Hematopoietic multipotent progenitor cell treated with erythropoietin and hydrocortisone succinate and interleukin-3 and kit ligand, for 4 days (in vitro differentiated cells): ENCODE data around the gene CYB561D2.
"Not testable (repeated sequence)": the region's sequence is repeated elsewhere in the genome, so short reads cannot be mapped to it uniquely, and the experiment has no call there.

ENCODE experiments used
- DNase-seq: peaks from one replicate; pipeline ENCODE4 v3.0.0-alpha.2; 2015

Gene CYB561D2

GRCh38 chr3:50350527-50351322 is at the start of gene CYB561D2, which contains the start of gene NPRL2:
Gene CYB561D2 (plus strand): TSS chr3:50350862. CDS start chr3:50351434, 572 bp downstream.
Gene NPRL2 (minus strand): TSS chr3:50350775. CDS start chr3:50350652, 123 bp downstream.
- DNase-seq = peak; percentile 98

- DNase-seq = no peak
Observed at GRCh38 chr3:50302095-50303012, 48.3 kb upstream of the CYB561D2 start.

GRCh38 chr3:50303013-50303815 is 47.4 kb upstream of the CYB561D2 start, which contains the start of gene HYAL1:
Gene HYAL1 (minus strand): TSS chr3:50303574. CDS start chr3:50302956, 618 bp downstream.
- peak; percentile 63 for DNase-seq

DNA sequence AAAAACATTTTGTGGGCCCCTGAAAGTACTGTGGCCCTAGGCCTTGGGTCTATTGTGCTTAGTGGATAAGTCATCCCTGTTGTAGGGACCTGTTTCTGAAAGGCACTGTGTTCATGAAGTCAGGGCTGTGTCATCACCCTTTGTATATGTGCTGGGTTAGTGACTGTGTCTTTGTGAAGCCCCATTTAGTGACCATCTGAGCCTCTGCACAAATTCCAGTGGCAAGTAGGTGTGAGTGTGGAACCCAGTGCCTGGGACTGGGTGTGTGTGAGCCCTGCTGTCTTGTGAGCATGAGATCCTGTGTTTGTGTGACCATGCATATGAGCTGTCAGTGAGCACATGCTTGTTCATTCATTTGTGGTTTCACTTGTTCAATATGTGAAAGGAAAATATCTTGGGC is 46.1 kb upstream of the CYB561D2 start:
- no peak for DNase-seq

DNA sequence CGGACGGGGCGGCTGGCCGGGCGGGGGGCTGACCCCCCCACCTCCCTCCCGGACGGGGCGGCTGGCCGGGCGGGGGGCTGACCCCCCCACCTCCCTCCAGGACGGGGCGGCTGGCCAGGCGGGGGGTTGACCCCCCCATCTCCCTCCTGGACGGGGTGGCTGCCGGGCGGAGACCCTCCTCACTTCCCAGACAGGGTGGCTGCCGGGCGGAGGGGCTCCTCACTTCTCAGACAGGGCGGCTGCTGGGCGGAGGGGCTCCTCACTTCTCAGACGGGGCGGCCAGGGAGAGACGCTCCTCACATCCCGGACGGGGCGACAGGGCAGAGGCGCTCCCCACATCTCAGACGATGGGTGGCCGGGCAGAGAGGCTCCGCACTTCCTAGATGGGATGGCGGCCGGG is 38.6 kb upstream of the CYB561D2 start:
- DNase-seq = not testable (repeated sequence)

DNA sequence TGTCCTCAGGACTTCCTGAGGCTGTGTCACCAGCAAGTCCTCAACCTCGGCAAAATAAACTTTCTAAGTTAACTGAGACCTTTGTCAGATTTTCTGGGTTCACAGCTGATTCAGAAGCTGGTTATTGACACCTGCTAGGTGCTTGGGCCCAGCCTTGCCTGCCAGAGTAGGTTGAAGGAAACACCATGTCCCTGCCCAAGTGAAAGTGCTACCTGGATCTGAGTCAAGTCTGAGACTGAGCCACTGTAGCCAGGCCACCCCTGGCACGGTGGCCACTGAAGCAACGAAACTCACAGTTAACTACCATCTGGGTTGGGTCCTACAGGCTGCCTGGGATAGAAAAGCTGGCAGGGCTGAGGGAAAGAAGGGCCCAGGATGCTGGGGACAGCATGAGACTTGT is 36.3 kb upstream of the CYB561D2 start:
- no peak for DNase-seq

DNA sequence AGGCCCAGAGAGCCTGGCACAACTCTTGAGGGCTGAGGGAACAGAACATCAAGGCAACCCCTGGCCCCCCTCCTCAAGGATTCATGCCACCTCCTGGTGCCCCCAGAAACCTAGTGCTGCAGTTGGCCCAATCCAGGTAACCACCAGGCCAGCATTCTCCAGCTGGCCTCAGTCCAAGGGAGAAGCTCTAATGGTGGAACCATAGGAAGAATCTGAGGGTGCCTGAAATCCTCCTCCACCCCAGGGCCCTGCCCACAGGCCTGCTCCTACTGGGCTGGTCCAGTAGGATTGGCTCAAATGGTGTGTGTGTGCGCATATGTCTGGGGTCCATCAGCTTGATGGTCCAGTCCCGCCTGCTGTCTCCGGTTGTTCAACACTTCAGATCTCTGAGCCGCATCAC is 35.8 kb upstream of the CYB561D2 start:
- DNase-seq = no peak

DNA sequence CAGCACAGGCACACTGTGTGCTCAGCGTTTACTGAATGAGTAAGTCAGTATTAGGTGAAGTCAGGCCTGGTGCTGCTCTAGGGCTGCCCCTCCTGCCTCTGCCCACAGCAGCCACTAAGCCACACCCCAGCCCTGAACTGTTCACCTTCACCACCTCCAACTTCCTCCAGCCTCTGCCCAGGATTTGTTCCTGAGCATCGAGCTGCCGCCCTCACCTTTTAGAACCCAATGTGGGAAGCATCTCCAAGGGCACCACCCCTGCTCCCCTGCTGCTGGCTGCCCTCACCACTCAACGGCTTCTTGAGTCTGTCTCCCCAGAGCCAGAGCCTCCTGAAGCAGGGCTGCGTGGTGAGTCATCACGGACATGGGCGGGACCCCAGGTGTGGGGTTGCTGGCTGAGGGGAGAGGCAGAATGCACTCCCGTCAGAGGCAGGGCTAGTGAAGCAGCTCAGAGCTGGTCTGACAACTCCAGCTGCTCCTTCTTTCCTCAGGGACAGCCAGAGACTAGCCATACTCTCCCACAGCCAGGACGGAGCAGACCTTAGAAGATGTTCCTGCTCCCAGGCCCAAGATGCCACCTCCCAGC is 33.9 kb upstream of the CYB561D2 start:
- no peak for DNase-seq

DNA sequence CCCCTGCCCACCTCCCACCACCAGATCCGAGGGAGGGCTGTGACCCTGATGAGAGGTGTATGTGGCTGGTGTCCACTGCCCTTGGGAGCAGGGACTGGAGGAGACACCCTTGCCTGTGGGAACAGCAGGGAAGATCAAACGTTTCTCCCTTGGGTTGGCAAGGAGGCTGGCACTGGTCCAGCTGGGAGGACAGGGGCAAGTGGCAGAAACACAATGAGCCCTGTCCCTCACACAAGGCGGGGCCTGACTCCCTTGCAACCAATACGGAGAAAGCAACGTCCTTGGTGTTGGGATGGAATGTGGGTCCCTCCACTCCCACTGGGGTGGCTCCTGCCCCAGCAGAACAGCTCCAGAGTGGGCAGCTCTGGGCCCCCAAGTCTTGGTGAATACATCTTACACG is 33.4 kb upstream of the CYB561D2 start:
- no peak for DNase-seq

DNA sequence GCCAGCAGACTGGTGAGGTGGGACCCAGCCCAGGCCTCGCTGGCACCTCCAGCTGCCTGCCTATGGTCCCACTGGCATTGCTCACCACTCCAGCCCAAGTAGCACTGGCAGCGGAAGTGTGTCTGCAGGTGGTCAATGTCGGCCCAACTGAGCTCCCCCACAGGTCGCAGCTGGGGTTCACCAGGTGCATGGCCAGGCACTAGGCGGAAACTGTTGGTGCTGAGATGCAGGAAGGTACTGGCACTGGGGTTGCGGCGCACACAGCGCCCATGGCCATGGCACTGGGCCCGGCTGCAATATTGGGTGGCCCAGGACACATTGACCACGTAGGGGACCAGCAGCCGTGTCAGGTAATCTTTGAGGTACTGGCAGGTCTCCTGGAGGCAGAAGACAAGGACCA is 32.5 kb upstream of the CYB561D2 start:
- no peak for DNase-seq

GRCh38 chr3:50318615-50319014 is 32.0 kb upstream of the CYB561D2 start:
- DNase-seq = no peak

- DNase-seq = no peak
Observed at GRCh38 chr3:50319181-50319893, 31.3 kb upstream of the CYB561D2 start.

DNA sequence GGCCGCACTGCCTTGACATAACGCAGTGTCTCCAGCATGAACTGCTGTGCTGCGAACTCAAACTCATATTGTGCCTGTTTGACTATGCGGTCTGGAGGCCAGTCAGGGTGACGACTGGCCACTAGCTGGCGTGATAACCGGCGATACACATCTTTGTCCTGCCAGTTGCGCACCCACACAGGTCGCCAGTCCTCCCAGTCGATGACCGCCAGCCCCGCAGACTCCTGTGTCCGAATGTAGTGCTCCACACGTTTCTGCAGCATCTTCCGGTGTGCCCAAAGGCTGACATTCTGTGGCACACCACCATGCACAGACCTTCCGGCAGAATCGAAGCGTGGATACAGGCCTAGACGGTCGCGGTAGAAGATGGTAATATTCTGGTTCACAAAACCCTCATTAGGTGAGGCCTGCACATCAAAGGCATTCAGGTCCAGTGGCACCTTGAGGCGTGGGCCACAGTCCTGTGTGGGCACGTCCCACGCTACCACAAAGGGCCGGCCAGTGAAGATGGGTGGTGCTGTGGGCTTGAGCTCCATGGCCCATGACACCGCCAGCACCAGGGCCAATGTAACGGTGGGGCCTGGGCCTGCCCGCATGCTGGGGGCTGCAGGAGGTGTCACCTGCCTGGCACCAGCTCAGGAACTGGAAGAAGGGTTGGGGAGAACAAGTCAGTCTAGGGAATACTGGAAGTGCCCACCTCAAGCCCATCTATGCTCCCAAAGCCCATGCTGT is 30.6 kb upstream of the CYB561D2 start:
- no peak for DNase-seq

GRCh38 chr3:50320853-50321335 is 29.8 kb upstream of the CYB561D2 start:
- DNase-seq = peak; percentile 80

GRCh38 chr3:50321336-50322114 is 29.1 kb upstream of the CYB561D2 start:
- peak; percentile 95 for DNase-seq

DNA sequence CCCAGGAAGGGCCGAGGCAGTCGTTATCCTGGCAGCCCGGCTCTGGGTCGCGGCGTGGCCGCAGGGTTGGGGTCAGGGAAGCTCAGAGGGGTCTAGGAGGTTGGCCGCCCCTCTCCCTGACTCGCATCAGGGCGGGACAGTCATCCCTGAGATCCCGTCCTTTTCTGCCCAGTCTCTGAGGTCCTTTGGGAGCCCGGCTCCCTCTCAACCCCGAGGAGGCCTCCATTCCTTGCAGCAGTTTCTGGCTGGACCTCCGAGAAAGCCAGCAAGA is 28.6 kb upstream of the CYB561D2 start:
- no peak for DNase-seq

DNA sequence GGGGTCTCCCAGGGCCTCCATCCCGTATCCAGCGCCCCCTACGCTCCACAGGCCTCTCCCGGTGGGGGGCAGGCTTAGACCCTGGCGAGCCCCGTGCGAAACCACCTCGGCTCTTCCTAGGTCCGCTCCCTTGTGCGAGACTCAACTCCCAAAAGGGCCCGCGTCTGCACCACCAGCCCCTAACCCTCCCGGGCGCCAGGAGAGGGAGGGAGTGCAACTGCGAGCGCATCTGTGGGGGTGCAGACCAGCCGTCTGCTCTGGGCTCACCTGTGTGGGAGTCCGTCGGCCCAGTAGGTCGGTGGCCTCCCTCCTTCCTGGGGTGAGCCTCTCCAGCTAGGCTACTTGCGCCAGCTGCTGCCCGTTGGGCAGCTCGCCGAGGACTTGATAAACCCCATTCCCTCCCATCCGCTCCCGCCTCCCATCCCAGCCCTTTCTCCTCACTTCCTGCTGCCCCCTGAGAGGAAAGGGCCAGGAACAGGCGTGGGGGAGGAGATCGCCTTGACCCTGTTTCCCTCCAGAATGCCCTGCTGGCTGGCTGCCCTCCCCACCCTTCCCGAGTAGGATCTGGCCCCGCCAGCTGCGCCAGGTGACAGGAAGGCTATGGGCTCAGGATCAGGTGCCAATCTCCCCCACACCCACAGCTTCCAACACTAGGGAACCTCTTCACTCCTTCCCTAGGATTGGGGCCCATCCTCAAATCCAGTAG is 28.1 kb upstream of the CYB561D2 start, which contains the start of gene HYAL2:
TSS of gene HYAL2 (minus strand) at position 360 of the 706 bp plus-strand sequence. CDS start 2,256 bp downstream, outside the sequence.
- DNase-seq = no peak

DNA sequence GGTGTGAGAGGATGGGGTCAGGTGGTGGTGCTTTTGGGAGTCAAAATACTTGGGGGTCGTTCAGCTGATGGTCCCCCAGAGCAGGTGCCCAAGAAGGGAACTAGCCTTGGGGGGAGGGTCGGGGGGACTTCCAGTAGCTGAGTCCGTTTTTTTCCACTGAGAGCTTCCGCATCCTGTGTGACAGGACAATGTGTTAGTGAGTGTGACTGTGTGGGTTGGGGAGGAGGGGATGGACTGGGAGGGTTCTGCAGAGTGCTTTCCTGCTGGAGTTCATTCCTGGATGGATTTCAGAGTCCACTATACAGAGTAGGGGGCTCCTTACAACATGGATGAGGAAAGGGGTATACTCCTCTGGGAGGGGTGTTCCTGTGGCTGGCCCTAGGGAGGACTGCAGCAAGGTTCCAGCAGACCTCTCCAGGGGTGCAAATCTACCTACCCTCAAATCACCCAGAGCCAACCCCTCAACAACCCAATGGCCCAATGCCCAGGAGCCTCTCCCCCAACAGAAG is 27.5 kb upstream of the CYB561D2 start:
- DNase-seq = no peak

GRCh38 chr3:50323614-50324199 is 27.0 kb upstream of the CYB561D2 start:
- DNase-seq = no peak
